Activated CD4-positive, alpha-beta T cell treated with anti-CD3 and anti-CD28 coated beads for 36 hours (primary cell): ENCODE results near the gene SLC12A1. TPM values are rescaled to one million over a fixed set of nuclear protein-coding genes. Genes with fewer than 3 reads are reported as not detected.

ENCODE experiments used
- ATAC-seq: fragments of 200-7000 bp; cut with Tn5 transposase; one replicate; pipeline ENCODE4 v1.10.0; 2021; ENCODE audit warnings: mild to moderate bottlenecking, moderate library complexity
- CTCF ChIA-PET: fragments of 350-600 bp; sonication (Branson Sonifier 250); formaldehyde crosslinking; loops from one replicate; lab custom pipeline; 2021; ENCODE audit warnings: antibody characterized with exemption; lab: Charles Lee
- POLR2A ChIA-PET: fragments of 350-600 bp; sonication (Branson Sonifier 250); formaldehyde crosslinking; loops from one replicate; lab custom pipeline; 2021; ENCODE audit warnings: antibody characterized with exemption, inconsistent platforms; lab: Charles Lee
- DNase-seq: peaks from one replicate; pipeline ENCODE4 v3.0.0-alpha.2; 2020
- H3K27ac Mint-ChIP-seq: one replicate; pipeline ENCODE4 v1.8.0; 2021; ENCODE audit warnings: mixed read lengths
- H3K27me3 Mint-ChIP-seq: one replicate; pipeline ENCODE4 v1.8.0; 2021; ENCODE audit warnings: mixed read lengths
- H3K36me3 Mint-ChIP-seq: one replicate; pipeline ENCODE4 v1.8.0; 2021; ENCODE audit warnings: low read depth, mixed read lengths
- H3K4me1 Mint-ChIP-seq: one replicate; pipeline ENCODE4 v1.8.0; 2021; ENCODE audit warnings: mixed read lengths
- H3K4me3 Mint-ChIP-seq: one replicate; pipeline ENCODE4 v1.8.0; 2021; ENCODE audit warnings: mild to moderate bottlenecking, moderate library complexity, mixed read lengths
- H3K9me3 Mint-ChIP-seq: one replicate; pipeline ENCODE4 v1.8.0; 2021; ENCODE audit warnings: low read depth, mixed read lengths
- intact Hi-C, 2 experiments: fragments of 100-400 bp; cut with DNase I in 1 of 2; cut with micrococcal nuclease in 1 of 2; formaldehyde crosslinking; loops; one replicate each; pipeline versions ENCODE4 v1.14.2 to v1.15.1; 2022 to 2024; cut with DNase I, micrococcal nuclease
- total RNA-seq, 2 experiments: library from RNA; stranded (reverse); gene quantifications; one replicate each; pipeline ENCODE4 v1.2.3, GENCODE V29; 2021

Gene SLC12A1
- not detected for total RNA-seq

DNA sequence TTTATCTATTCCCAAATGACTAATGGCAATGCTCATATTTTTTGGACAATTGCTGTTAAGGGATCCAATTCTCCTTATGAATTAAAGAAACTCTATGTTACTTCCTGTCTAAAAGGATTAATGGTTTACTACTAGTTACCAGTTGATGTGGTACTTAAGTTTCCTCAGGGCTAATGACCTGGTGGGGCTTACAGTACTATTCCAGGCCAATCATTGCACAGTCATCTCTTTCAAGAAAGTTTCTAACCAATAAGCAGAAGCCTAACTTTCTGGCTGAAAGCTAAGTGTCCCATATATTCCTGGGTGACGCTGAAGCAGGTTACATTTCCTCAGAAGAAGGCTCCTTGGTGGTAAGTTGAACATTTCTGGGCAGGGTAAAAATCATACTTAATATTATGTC lies at the start of gene SLC12A1:
Gene SLC12A1, plus strand, starts transcription at position 322 of the 400 bp plus-strand sequence. CDS start 1,418 bp downstream, outside the sequence.
- CTCF ChIA-PET = no interaction called here
- no peaks in the 10 kb centered on the region for H3K4me1 Mint-ChIP-seq
- ATAC-seq (no peak), DNase-seq (no peak)
- no peaks in the 10 kb centered on the region for H3K36me3 Mint-ChIP-seq
- no peaks in the 10 kb centered on the region for H3K9me3 Mint-ChIP-seq
- POLR2A ChIA-PET = no interaction called here
- peaks cover 12% of the 10 kb centered on the region for H3K27me3 Mint-ChIP-seq
- H3K27ac Mint-ChIP-seq = no peak within 1 kb of the TSS
- intact Hi-C loops = no loop called here
- no peak within 1 kb of the TSS for H3K4me3 Mint-ChIP-seq

GRCh38 chr15:48168616-48169015 lies 37.5 kb upstream of the SLC12A1 start:
- POLR2A ChIA-PET = no interaction called here
- Mint-ChIP-seq H3K4me1 (no peaks in the 10 kb centered on the region), H3K4me3 (no peak overlapping the region), H3K27ac (no peak overlapping the region), H3K36me3 (peaks cover 27% of the 10 kb centered on the region), H3K27me3 (no peaks in the 10 kb centered on the region), H3K9me3 (peaks cover 7% of the 10 kb centered on the region)
- intact Hi-C loops = no loop called here
- CTCF ChIA-PET = no interaction called here
- no peak for ATAC-seq
- DNase-seq = no peak

- ChIA-PET POLR2A (no interaction called here), CTCF (no interaction called here)
- no peak overlapping the region for H3K4me3 Mint-ChIP-seq
- intact Hi-C loops = no loop called here
- no peak for DNase-seq
- peaks cover 7% of the 10 kb centered on the region for H3K9me3 Mint-ChIP-seq
- no peak overlapping the region for H3K27ac Mint-ChIP-seq
- ATAC-seq = no peak
- H3K27me3 Mint-ChIP-seq = no peaks in the 10 kb centered on the region
- H3K36me3 Mint-ChIP-seq = peaks cover 27% of the 10 kb centered on the region
- H3K4me1 Mint-ChIP-seq = peaks cover 10% of the 10 kb centered on the region
Measured at GRCh38 chr15:48170981-48171380, 35.1 kb upstream of the SLC12A1 start.

- ChIA-PET POLR2A (no interaction called here), CTCF (no interaction called here)
- Mint-ChIP-seq H3K27me3 (no peaks in the 10 kb centered on the region), H3K4me1 (peaks cover 21% of the 10 kb centered on the region), H3K27ac (no peak overlapping the region), H3K36me3 (peaks cover 10% of the 10 kb centered on the region), H3K4me3 (no peak overlapping the region), H3K9me3 (peaks cover 7% of the 10 kb centered on the region)
- no peak for ATAC-seq
- peak; percentile 5 for DNase-seq
- intact Hi-C loops = no loop called here
Measured at GRCh38 chr15:48175126-48175525, 31.0 kb upstream of the SLC12A1 start.

- CTCF ChIA-PET = no interaction called here
- no peak for DNase-seq
- H3K36me3 Mint-ChIP-seq = peaks cover 10% of the 10 kb centered on the region
- H3K27ac Mint-ChIP-seq = no peak overlapping the region
- peaks cover 7% of the 10 kb centered on the region for H3K9me3 Mint-ChIP-seq
- no peak overlapping the region for H3K4me3 Mint-ChIP-seq
- no peak for ATAC-seq
- intact Hi-C loops = no loop called here
- POLR2A ChIA-PET = no interaction called here
- H3K4me1 Mint-ChIP-seq = peaks cover 21% of the 10 kb centered on the region
- peaks cover under 1% of the 10 kb centered on the region for H3K27me3 Mint-ChIP-seq
Measured at GRCh38 chr15:48176112-48176511, 30.0 kb upstream of the SLC12A1 start.

DNA sequence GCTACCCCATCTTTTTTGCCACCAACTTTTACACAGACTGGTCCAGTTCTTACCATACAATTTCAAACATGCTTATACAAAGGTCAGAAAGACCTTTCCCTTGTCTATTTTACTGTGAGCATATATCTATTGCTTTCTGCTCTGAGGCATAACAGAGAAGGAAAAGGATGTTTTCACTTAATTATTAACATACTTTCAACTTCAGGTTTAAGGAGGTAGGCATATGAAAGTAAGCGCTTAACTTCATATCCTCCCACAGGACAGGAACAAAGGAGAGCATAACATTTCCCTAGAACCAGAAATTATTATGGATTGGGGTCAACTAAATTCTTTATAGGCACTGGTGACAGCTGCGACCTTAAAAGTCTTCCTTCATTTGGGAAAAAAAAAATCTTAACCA lies 29.1 kb upstream of the SLC12A1 start:
- ChIA-PET CTCF (interaction anchor here (0.5 kb wide), 1 partner anchor 593 kb away, joined by 3 read pairs; no protein-coding TSS in a partner anchor), POLR2A (no interaction called here)
- no peak for DNase-seq
- peaks cover 10% of the 10 kb centered on the region for H3K36me3 Mint-ChIP-seq
- H3K4me3 Mint-ChIP-seq = peak overlapping the region; percentile 70
- H3K27ac Mint-ChIP-seq = peak overlapping the region; percentile 19
- H3K4me1 Mint-ChIP-seq = peaks cover 21% of the 10 kb centered on the region
- peaks cover 5% of the 10 kb centered on the region for H3K27me3 Mint-ChIP-seq
- intact Hi-C loops = no loop called here
- no peak for ATAC-seq
- peaks cover 7% of the 10 kb centered on the region for H3K9me3 Mint-ChIP-seq

- H3K27ac Mint-ChIP-seq = peak overlapping the region; percentile 86
- CTCF ChIA-PET = interaction anchor here (0.5 to 1.0 kb wide), 3 partner anchors 11 to 593 kb away, joined by 3 to 4 read pairs (median 3); no protein-coding TSS in a partner anchor
- peaks cover 7% of the 10 kb centered on the region for H3K9me3 Mint-ChIP-seq
- H3K4me1 Mint-ChIP-seq = peaks cover 21% of the 10 kb centered on the region
- H3K36me3 Mint-ChIP-seq = peaks cover 8% of the 10 kb centered on the region
- H3K4me3 Mint-ChIP-seq = peak overlapping the region; percentile 70
- intact Hi-C loops = no loop called here
- DNase-seq (peak; percentile 10), ATAC-seq (peak; percentile 70)
- H3K27me3 Mint-ChIP-seq = peaks cover 6% of the 10 kb centered on the region
- POLR2A ChIA-PET = no interaction called here
Measured at GRCh38 chr15:48177383-48177765, 28.7 kb upstream of the SLC12A1 start.

DNA sequence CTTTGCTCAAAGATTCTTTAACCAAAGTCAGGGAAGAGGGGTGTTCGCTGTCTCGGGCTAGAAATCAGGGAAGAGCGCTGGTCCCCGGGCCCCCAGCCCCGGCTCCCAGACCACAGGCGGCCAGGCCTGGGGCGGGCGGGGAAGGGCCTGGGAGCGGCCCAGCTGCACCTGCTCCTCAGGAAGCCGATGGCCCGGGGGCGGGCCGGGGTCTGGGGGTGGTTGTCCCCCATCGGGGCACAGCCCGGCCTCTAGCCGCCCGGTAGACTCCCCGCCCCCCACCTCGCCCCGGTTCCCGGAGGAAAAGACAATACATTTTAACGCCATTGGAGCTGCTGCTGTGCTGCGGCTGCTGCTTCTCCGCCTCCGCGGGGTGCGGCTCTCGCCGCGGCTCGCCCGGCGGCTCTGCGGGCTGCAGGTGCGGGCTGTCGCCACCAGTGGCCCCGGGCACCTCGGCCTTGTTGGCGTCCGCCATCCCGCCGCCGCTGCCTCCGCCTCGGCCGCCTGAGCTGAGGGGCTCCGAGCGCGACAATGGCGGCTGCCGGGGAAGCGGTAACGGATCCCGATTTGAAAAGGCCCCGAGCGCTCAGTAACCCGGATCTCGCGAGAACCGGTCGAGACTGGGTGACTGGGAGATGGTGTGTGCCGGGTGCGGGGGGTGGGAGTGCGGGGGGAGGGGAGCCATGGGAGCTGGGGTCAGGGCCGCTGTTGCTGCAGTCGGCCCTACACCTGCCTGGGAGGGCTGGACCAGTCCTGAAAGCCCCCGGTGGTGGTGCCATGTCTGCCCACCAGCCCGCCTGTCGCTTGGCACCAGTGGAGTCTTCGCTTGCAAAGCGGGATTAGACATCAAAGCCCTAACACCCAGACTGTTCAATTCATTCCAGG lies 28.1 kb upstream of the SLC12A1 start, which contains the start of gene MYEF2:
Gene MYEF2, minus strand, starts transcription at position 530 of the 882 bp plus-strand sequence. Its CDS starts 58 bp downstream, at position 472.
- H3K27ac Mint-ChIP-seq = peak within 1 kb of the TSS; percentile 86
- H3K9me3 Mint-ChIP-seq = peaks cover 3% of the 10 kb centered on the region
- ChIA-PET POLR2A (interaction anchor here (0.6 kb wide), 1 partner anchor 164 kb away, joined by 4 read pairs; no protein-coding TSS in a partner anchor), CTCF (interaction anchor here (0.5 to 1.2 kb wide), 4 partner anchors 11 to 592 kb away, joined by 3 to 4 read pairs (median 3); no protein-coding TSS in a partner anchor)
- ATAC-seq = peak; percentile 91
- H3K36me3 Mint-ChIP-seq = peaks cover 8% of the 10 kb centered on the region
- peaks cover 8% of the 10 kb centered on the region for H3K27me3 Mint-ChIP-seq
- H3K4me3 Mint-ChIP-seq = peak within 1 kb of the TSS; percentile 70
- peaks cover 21% of the 10 kb centered on the region for H3K4me1 Mint-ChIP-seq
- DNase-seq = peak; percentile 89
- intact Hi-C loops = loop anchor here in 1 of 2 experiments (1.0 to 2.0 kb wide), 2 partner anchors 153 to 633 kb away; partner anchors contain the start of genes CEP152 and DUT

DNA sequence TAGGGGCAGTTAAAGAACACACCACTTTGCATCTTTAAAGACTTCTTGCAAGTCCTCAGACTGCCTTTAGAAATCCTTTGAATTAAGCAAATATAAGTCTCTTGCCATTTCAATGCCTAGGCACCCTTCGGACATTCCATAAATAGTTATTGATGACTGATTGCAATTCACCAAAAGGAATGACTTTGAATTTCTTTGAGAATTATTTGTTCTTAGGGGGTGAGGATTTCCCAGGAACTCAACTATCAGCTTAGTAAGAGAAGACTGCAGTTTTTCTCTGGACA lies 27.5 kb upstream of the SLC12A1 start:
- peaks cover 5% of the 10 kb centered on the region for H3K36me3 Mint-ChIP-seq
- H3K27ac Mint-ChIP-seq = no peak overlapping the region
- intact Hi-C loops = loop anchor here in 1 of 2 experiments (1.0 to 2.0 kb wide), 2 partner anchors 153 to 632 kb away; partner anchors contain the start of genes CEP152 and DUT
- ChIA-PET POLR2A (no interaction called here), CTCF (interaction anchor here (1.2 kb wide), 1 partner anchor 106 kb away, joined by 3 read pairs; no protein-coding TSS in a partner anchor)
- ATAC-seq (no peak), DNase-seq (no peak)
- H3K27me3 Mint-ChIP-seq = peaks cover 8% of the 10 kb centered on the region
- peaks cover 21% of the 10 kb centered on the region for H3K4me1 Mint-ChIP-seq
- H3K9me3 Mint-ChIP-seq = no peaks in the 10 kb centered on the region
- peak overlapping the region; percentile 70 for H3K4me3 Mint-ChIP-seq

GRCh38 chr15:48182749-48183148 lies 23.4 kb upstream of the SLC12A1 start:
- Mint-ChIP-seq H3K4me3 (no peak overlapping the region), H3K27ac (no peak overlapping the region), H3K9me3 (no peaks in the 10 kb centered on the region), H3K27me3 (peaks cover 17% of the 10 kb centered on the region), H3K36me3 (no peaks in the 10 kb centered on the region), H3K4me1 (no peaks in the 10 kb centered on the region)
- ATAC-seq = no peak
- CTCF ChIA-PET = no interaction called here
- DNase-seq = no peak
- intact Hi-C loops = no loop called here
- POLR2A ChIA-PET = no interaction called here

DNA sequence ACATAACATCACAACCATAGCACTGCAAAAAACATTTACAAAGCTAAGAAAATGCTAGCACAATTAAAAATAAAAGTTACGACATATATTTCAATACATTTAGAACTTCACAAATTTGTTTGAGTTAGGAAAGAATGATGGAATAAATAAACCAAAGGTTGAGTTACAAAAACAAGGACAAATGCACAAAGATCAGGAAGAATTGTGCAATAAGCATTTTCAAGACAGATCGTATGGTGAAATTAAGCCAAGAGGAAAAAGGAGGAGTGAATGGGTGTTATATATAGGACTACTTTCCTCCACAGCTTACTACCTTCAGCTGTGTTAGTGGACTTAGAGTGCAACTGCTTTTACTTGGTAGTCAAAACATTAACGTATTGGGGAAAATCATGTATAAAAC lies 20.6 kb upstream of the SLC12A1 start:
- Mint-ChIP-seq H3K27ac (no peak overlapping the region), H3K4me1 (no peaks in the 10 kb centered on the region), H3K36me3 (no peaks in the 10 kb centered on the region), H3K9me3 (no peaks in the 10 kb centered on the region), H3K27me3 (peaks cover 20% of the 10 kb centered on the region), H3K4me3 (no peak overlapping the region)
- ATAC-seq = no peak
- ChIA-PET CTCF (no interaction called here), POLR2A (no interaction called here)
- intact Hi-C loops = no loop called here
- no peak for DNase-seq

DNA sequence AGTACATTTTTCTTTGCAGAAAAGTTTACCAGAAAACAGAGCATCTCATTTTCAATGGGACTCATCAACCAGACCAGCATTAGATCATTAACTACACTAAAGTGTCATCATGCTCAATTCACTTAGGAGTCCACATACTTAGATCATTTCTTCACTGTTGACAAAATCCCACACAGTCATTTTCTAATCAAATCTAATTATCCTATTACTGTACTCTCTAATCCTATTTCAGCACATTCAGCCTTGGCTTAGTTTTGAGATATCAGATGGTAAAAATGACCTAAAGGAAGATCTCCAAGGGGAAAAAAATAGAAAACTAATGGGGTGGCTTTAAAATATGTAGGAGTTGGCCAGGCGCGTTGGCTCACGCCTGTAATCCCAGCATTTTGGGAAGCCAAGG lies 19.8 kb upstream of the SLC12A1 start:
- Mint-ChIP-seq H3K4me3 (no peak overlapping the region), H3K36me3 (no peaks in the 10 kb centered on the region), H3K27me3 (peaks cover 25% of the 10 kb centered on the region), H3K9me3 (no peaks in the 10 kb centered on the region), H3K27ac (no peak overlapping the region), H3K4me1 (peaks cover under 1% of the 10 kb centered on the region)
- intact Hi-C loops = no loop called here
- DNase-seq = no peak
- POLR2A ChIA-PET = no interaction called here
- ATAC-seq = no peak
- CTCF ChIA-PET = no interaction called here
